ENCODE data around the gene RNF223. TPM values are rescaled to one million over a fixed set of nuclear protein-coding genes. Genes with fewer than 3 reads are reported as not detected.

RNF223 gene
- total RNA-seq, 1 experiment from 2014 or later, result 0.08 TPM

DNA sequence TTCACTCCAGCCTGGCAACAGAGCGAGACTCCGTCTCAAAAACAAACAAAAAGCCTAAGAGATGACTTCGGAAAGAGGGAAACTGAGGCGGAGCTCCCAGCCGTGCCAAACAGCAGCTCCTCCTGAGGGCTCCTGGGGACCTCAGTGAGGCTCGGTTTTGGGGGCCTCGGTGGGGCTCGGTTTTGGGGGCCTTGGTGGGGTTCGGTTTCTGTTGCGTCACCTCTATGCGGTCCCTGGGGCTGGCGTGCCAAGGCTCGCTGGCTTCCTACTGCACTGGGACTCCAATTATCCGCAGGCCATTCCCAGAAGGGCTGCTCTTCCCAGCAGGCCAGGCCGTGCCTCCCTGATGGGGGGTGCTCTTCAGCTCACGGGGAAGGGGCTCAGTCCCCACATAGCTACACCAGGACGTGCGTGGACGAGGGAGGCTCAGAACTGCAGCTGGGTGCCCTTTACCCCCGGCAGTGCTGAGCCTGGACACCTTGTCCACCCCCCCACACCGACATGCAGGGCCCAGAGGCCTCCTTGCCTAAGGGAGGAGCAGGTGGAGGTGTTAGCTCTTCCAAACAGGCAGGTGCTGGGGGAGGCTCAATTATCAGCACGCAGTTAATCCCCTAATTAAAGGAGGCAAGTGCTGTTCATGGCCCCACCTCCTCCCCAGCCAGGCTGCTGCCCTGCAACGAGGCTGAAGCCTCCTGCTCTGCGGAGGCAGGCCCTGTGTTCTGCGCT is 46.9 kb upstream of the RNF223 start:
- ChIA-PET POLR2A (no interaction called here), CTCF (interaction anchor here (0.6 to 2.0 kb wide), 4 partner anchors 20 to 171 kb away, joined by 3 to 10 read pairs (median 6); no protein-coding TSS in a partner anchor)
- in situ Hi-C loops (cut with HindIII; ENCODE audit: low pct_unique_long_range_greater_than_20kb, low sequenced_read_pairs) (no loop called here), intact Hi-C loops (cut with micrococcal nuclease; ENCODE audit: unreplicated experiment) (loop anchor here (5.0 to 10.0 kb wide), 3 partner anchors 64 to 131 kb away; partner anchors contain the start of genes B3GALT6 and SDF4)
- Histone ChIP-seq H3K4me1 (ENCODE audit: control insufficient read depth, insufficient read depth, low read length) (peaks cover 13% of the 10 kb centered on the region), H3K36me3 (ENCODE audit: control insufficient read depth, insufficient read depth, low read length) (no peaks in the 10 kb centered on the region), H3K27ac (ENCODE audit: low read length) (no peak overlapping the region), H3K4me3 (ENCODE audit: low read depth in 2 of 2, low read length in 2 of 2) (no peak overlapping the region), H3K9me3 (ENCODE audit: control insufficient read depth, insufficient read depth, low read depth, low read length) (no peaks in the 10 kb centered on the region), H3K27me3 (ENCODE audit: control insufficient read depth, insufficient read depth, low read length) (no peaks in the 10 kb centered on the region)
- ATAC-seq, result no peak
- BruUV-seq (replicated peaks), result no TSS peak
- DNase-seq (ENCODE audit: low read depth, low spot score), result no peak
- no peak for TF ChIP-seq SIN3A (IDR thresholded peaks at IDR 0.05; ENCODE audit: borderline replicate concordance, insufficient read depth, low read depth, low read length)
- TF ChIP-seq, protein P1, sequence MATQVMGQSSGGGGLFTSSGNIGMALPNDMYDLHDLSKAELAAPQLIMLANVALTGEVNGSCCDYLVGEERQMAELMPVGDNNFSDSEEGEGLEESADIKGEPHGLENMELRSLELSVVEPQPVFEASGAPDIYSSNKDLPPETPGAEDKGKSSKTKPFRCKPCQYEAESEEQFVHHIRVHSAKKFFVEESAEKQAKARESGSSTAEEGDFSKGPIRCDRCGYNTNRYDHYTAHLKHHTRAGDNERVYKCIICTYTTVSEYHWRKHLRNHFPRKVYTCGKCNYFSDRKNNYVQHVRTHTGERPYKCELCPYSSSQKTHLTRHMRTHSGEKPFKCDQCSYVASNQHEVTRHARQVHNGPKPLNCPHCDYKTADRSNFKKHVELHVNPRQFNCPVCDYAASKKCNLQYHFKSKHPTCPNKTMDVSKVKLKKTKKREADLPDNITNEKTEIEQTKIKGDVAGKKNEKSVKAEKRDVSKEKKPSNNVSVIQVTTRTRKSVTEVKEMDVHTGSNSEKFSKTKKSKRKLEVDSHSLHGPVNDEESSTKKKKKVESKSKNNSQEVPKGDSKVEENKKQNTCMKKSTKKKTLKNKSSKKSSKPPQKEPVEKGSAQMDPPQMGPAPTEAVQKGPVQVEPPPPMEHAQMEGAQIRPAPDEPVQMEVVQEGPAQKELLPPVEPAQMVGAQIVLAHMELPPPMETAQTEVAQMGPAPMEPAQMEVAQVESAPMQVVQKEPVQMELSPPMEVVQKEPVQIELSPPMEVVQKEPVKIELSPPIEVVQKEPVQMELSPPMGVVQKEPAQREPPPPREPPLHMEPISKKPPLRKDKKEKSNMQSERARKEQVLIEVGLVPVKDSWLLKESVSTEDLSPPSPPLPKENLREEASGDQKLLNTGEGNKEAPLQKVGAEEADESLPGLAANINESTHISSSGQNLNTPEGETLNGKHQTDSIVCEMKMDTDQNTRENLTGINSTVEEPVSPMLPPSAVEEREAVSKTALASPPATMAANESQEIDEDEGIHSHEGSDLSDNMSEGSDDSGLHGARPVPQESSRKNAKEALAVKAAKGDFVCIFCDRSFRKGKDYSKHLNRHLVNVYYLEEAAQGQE (IDR thresholded peaks at IDR 0.05; ENCODE audit: insufficient read depth in 1 of 2, low read depth in 2 of 2, low read length in 1 of 2), result no peak
- TF ChIP-seq, protein P2, sequence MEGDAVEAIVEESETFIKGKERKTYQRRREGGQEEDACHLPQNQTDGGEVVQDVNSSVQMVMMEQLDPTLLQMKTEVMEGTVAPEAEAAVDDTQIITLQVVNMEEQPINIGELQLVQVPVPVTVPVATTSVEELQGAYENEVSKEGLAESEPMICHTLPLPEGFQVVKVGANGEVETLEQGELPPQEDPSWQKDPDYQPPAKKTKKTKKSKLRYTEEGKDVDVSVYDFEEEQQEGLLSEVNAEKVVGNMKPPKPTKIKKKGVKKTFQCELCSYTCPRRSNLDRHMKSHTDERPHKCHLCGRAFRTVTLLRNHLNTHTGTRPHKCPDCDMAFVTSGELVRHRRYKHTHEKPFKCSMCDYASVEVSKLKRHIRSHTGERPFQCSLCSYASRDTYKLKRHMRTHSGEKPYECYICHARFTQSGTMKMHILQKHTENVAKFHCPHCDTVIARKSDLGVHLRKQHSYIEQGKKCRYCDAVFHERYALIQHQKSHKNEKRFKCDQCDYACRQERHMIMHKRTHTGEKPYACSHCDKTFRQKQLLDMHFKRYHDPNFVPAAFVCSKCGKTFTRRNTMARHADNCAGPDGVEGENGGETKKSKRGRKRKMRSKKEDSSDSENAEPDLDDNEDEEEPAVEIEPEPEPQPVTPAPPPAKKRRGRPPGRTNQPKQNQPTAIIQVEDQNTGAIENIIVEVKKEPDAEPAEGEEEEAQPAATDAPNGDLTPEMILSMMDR (IDR thresholded peaks at IDR 0.05), result no peak
- TF ChIP-seq TCF7L2 (IDR thresholded peaks at IDR 0.05; ENCODE audit: low read depth, low read length), result no peak
- TF ChIP-seq POLR2AphosphoS5 (IDR thresholded peaks at IDR 0.05; ENCODE audit: low read depth, low read length), result no peak

DNA sequence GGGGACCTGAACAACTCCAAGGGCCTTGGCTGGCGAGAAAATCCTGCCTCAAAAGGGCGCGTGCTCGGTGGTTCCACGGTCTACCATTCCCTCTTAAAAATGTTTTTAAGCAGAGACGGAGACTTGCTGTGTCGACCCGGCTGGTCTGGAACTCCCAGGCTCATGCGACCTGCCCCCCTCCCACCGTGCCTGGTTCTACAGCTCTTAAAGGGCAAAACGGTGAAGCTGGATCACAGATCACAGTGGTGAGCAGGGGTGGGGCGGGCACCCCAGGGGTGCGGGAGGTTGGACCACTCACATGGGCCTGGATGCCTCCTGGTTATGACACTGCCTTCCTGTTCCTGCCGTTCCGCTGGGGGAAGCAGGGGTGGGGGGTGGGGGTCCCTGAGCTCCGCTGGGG is 46.0 kb upstream of the RNF223 start:
- CTCF ChIA-PET, result interaction anchor here (0.7 kb wide), 1 partner anchor 164 kb away, joined by 4 read pairs; no protein-coding TSS in a partner anchor
- intact Hi-C loops (cut with micrococcal nuclease; ENCODE audit: unreplicated experiment) (loop anchor here (5.0 to 10.0 kb wide), 3 partner anchors 65 to 132 kb away; partner anchors contain the start of genes B3GALT6 and SDF4), in situ Hi-C loops (cut with HindIII; ENCODE audit: low pct_unique_long_range_greater_than_20kb, low sequenced_read_pairs) (no loop called here)
- no peaks in the 10 kb centered on the region for H3K9me3 ChIP-seq (ENCODE audit: control insufficient read depth, insufficient read depth, low read depth, low read length)
- POLR2A ChIA-PET, result no interaction called here
- BruUV-seq (replicated peaks), result no TSS peak
- H3K36me3 ChIP-seq (ENCODE audit: control insufficient read depth, insufficient read depth, low read length), result no peaks in the 10 kb centered on the region
- H3K27me3 ChIP-seq (ENCODE audit: control insufficient read depth, insufficient read depth, low read length), result no peaks in the 10 kb centered on the region
- H3K4me3 ChIP-seq (ENCODE audit: low read depth in 2 of 2, low read length in 2 of 2), result no peak overlapping the region
- TF ChIP-seq TCF7L2 (IDR thresholded peaks at IDR 0.05; ENCODE audit: low read depth, low read length) (no peak), SIN3A (IDR thresholded peaks at IDR 0.05; ENCODE audit: borderline replicate concordance, insufficient read depth, low read depth, low read length) (no peak), POLR2AphosphoS5 (IDR thresholded peaks at IDR 0.05; ENCODE audit: low read depth, low read length) (no peak)
- TF ChIP-seq, protein P1 (IDR thresholded peaks at IDR 0.05; ENCODE audit: insufficient read depth in 1 of 2, low read depth in 2 of 2, low read length in 1 of 2), result no peak
- TF ChIP-seq, protein P2 (IDR thresholded peaks at IDR 0.05), result no peak
- H3K27ac ChIP-seq (ENCODE audit: low read length), result no peak overlapping the region
- H3K4me1 ChIP-seq (ENCODE audit: control insufficient read depth, insufficient read depth, low read length), result peaks cover 13% of the 10 kb centered on the region
- ATAC-seq (no peak), DNase-seq (ENCODE audit: low read depth, low spot score) (no peak)

Data from Panc1 (cell line).